ENCODE measurements around the gene SFXN4. TPM values are rescaled to one million over a fixed set of nuclear protein-coding genes. Genes with fewer than 3 reads are reported as not detected.

The SFXN4 gene
- total and polyA plus RNA-seq, 2 experiments from 2014 or later: 18.6 to 22.3 TPM

- Histone ChIP-seq H3K27me3 (ENCODE audit: insufficient read depth) (no peaks in the 10 kb centered on the region), H3K4me3 (no peak overlapping the region), H2AFZ (no peak overlapping the region), H3K4me2 (no peak overlapping the region), H3K36me3 (ENCODE audit: insufficient read depth) (peaks cover 22% of the 10 kb centered on the region), H3K27ac (ENCODE audit: low read depth) (no peak overlapping the region), H3F3A (replicated peaks; ENCODE audit: low read depth) (no peaks in the 10 kb centered on the region), H3K9me2 (ENCODE audit: insufficient read depth) (no peaks in the 10 kb centered on the region), H3K79me2 (replicated peaks; ENCODE audit: insufficient read depth) (no peaks in the 10 kb centered on the region), H3K4me1 (ENCODE audit: insufficient read depth) (no peaks in the 10 kb centered on the region), H4K20me1 (replicated peaks; ENCODE audit: insufficient read depth) (no peaks in the 10 kb centered on the region; the same call in 1 of the 2 replicates)
- no peak for ATAC-seq
- Mint-ChIP-seq H3K9me3 (no peaks in the 10 kb centered on the region), H3K4me3 (no peak overlapping the region), H3K36me3 (ENCODE audit: low read depth) (peaks cover 55% of the 10 kb centered on the region), H3K4me1 (no peaks in the 10 kb centered on the region), H3K27ac (no peak overlapping the region), H3K27me3 (ENCODE audit: insufficient read depth, low read depth, poor library complexity) (no peaks in the 10 kb centered on the region)
- TF ChIP-seq EZH2phosphoT487 (IDR thresholded peaks at IDR 0.05; ENCODE audit: unreplicated experiment) (no peak), JUNB (IDR thresholded peaks at IDR 0.05; ENCODE audit: unreplicated experiment) (no peak), STAT1 (IDR thresholded peaks at IDR 0.05; ENCODE audit: unreplicated experiment) (no peak), ZNF331 (CRISPR knock-in tag; IDR thresholded peaks at IDR 0.05; ENCODE audit: low read depth) (no peak), POLR2AphosphoS5 (IDR thresholded peaks at IDR 0.05; ENCODE audit: low read depth) (no peak), ETS1 (IDR thresholded peaks at IDR 0.05) (no peak), REST (IDR thresholded peaks at IDR 0.05; ENCODE audit: unreplicated experiment) (no peak), CREB1 (CRISPR knock-in tag; IDR thresholded peaks at IDR 0.05; ENCODE audit: low read depth) (no peak), ZNF114 (CRISPR knock-in tag; IDR thresholded peaks at IDR 0.05) (no peak)
- DNase-seq (ENCODE audit: low spot score): no peak
Observed at GRCh38 chr10:119133949-119134348, 31.6 kb downstream of the SFXN4 start.

- Histone ChIP-seq H4K20me1 (replicated peaks; ENCODE audit: insufficient read depth) (no peaks in the 10 kb centered on the region; the same call in 1 of the 2 replicates), H3K9me2 (ENCODE audit: insufficient read depth) (no peaks in the 10 kb centered on the region), H3F3A (replicated peaks; ENCODE audit: low read depth) (no peaks in the 10 kb centered on the region), H3K4me2 (no peak overlapping the region), H3K4me1 (ENCODE audit: insufficient read depth) (no peaks in the 10 kb centered on the region), H3K27me3 (ENCODE audit: insufficient read depth) (no peaks in the 10 kb centered on the region), H3K79me2 (replicated peaks; ENCODE audit: insufficient read depth) (no peaks in the 10 kb centered on the region), H3K27ac (ENCODE audit: low read depth) (no peak overlapping the region), H3K36me3 (ENCODE audit: insufficient read depth) (peaks cover 29% of the 10 kb centered on the region), H3K4me3 (no peak overlapping the region), H2AFZ (no peak overlapping the region)
- ATAC-seq (no peak), DNase-seq (ENCODE audit: low spot score) (no peak)
- Mint-ChIP-seq H3K27ac (no peak overlapping the region; the same call in 1 of the 2 replicates), H3K4me1 (no peaks in the 10 kb centered on the region), H3K9me3 (no peaks in the 10 kb centered on the region), H3K27me3 (ENCODE audit: insufficient read depth, low read depth, poor library complexity) (no peaks in the 10 kb centered on the region), H3K4me3 (no peak overlapping the region), H3K36me3 (ENCODE audit: low read depth) (peaks cover 57% of the 10 kb centered on the region)
- TF ChIP-seq JUNB (IDR thresholded peaks at IDR 0.05; ENCODE audit: unreplicated experiment) (no peak), EZH2 (IDR thresholded peaks at IDR 0.05; ENCODE audit: low read depth, unreplicated experiment) (no peak), POLR2AphosphoS5 (IDR thresholded peaks at IDR 0.05; ENCODE audit: low read depth) (no peak)
Observed at GRCh38 chr10:119132521-119133345, 32.8 kb downstream of the SFXN4 start.
